Stimulated activated CD8-positive, alpha-beta memory T cell treated with anti-CD3 and anti-CD28 coated beads, Interleukin-4, amount 100 ng/mL, for 4 hours (primary cell): ENCODE data around the gene C7orf33.

Source experiments
- DNase-seq, 2 donors: peaks; one replicate each; pipeline ENCODE4 v3.0.0-alpha.2; 2020; ENCODE audit warnings: low read depth in 2 of 2, low spot score in 1 of 2

Gene C7orf33

GRCh38 chr7:148625342-148625741, 34.8 kb downstream of the C7orf33 start:
- DNase-seq = no peak

DNA sequence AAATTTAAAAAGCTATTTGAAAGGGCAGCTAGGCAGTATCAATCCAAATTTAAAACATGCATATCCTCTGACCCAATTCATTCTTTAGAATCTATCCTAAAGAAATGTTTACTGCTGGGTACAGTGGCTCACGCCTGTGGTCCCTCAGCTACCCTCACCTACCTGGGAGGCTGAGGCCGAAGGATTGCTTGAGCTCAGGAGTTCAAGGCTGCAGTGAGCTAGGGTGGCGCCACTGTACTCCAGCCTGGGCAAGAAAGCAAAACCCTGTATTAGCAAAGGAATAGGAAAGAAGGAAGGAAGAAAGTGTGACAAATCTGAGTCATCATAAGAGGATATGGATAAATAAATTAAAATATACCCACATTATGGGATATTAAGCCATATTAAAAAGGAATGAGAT, 36.3 kb downstream of the C7orf33 start:
- no peak for DNase-seq

DNA sequence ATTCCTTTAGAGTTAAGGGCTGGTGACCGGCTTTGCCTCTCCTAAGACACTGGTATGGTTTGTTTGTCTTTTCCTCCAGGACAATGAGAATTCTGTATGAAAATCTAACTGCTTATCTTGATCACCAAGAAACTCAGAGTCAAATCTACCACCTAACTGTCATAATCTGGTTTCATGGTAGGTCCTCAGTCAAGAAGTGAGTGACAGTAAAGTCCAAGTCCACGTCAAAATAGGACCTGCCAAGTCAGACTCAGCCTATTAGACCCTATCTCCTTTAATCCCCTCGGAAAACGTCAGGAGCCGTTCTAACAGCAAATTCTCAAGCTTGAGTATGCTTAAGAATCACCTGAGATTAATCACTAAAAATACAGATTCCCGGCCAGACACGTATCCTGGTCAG, 37.4 kb downstream of the C7orf33 start:
- no peak for DNase-seq

DNA sequence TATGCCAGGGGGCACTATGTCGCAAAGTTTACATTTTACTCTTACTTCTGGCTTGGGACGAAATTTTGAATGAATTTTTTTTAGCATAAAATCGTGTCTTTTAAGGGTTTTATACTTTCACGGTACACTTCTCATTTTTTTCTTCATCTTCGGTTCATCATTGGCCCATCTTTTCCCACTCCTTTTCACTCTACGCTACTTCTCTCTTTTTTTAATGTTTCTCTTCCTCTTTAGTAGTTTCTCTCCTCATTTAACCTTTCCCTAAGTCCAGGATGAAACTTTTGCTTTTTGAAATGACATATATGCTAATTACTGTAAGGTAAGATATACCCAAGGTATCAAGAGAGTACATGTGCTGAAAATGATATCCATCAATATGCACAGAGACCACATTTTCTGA, 39.5 kb downstream of the C7orf33 start:
- DNase-seq = no peak

DNA sequence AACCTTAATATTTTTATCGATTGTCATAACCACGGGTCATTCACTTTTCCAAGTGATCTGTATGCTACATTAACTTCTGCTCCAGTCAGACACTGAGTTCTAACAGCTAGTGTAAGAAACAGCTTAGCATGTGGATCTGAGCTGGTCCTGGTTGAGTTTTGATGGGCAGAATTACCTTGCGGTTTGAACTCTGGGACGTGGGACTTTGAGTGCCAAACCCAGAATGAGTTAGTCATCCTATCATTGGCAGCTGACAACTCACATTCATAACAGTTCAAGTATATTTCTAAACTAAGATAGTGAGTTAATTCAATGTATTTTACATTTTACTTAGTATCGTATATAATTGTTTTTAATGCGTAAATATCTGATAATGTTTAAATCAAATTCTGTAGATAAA, 43.2 kb downstream of the C7orf33 start:
- no peak for DNase-seq

DNA sequence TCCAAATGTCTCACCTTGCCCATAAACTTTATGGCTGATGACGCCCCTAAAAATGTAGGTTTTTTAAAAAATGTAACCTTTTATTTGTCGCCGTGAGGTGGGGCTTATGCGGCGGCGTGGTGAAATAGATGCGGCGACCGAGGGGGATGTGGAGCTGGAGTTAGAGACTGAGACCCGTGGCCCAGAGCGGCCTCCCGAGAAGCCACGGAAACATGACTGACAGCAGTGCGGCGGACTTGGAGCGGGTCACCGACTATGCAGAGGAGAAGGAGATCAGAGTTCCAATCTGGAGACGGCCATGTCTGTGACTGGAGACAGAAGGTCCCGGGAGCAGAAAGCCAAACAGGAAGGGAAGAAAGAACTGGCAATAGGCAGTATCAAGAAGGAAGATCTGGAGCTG, 46.5 kb downstream of the C7orf33 start:
- DNase-seq = no peak

DNA sequence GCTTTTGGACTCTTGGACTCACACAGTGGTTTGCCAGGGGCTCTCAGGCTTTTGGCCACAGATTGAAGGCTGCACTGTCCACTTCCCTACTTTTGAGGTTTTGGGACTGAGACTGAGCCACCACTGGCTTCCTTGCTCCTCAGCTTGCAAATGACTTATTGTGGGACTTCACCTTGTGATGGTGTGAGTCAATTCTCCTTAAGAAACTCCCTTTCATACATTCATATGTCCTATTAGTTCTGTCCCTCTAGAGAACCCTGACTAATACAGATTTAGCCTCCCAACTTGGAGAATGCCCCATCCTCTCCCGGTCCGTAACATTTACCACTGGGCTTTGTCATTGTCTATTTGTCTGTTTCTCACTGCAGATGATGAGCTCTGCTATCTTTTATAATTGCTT, 55.3 kb downstream of the C7orf33 start:
- no peak for DNase-seq

GRCh38 chr7:148650232-148650858, 59.8 kb downstream of the C7orf33 start:
- no peak for DNase-seq

DNA sequence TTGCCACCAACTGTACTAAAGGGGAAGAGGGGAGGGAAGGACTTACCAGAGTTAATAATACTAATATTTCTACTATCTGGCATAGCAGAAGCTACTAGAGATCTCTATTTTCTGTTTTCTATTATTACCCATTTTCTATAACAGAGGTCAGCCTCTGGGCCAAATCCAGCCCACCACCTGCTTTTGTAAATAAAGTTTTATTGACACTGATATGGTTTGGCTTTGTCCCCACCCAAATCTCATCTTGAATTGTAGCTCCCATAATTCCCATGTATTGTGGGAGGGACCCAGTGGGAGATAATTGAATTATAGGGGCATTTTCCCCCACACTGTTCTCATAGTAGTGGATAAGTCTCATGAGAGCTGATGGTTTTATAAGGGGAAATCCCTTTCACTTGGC, 62.2 kb downstream of the C7orf33 start:
- DNase-seq = no peak

- no peak for DNase-seq
These were observed 67.4 kb downstream of the C7orf33 start for GRCh38 chr7:148657929-148658328.

- no peak for DNase-seq
These were observed 70.9 kb downstream of the C7orf33 start for GRCh38 chr7:148661471-148661870.

GRCh38 chr7:148662646-148663045, 72.1 kb downstream of the C7orf33 start:
- DNase-seq = no peak

DNA sequence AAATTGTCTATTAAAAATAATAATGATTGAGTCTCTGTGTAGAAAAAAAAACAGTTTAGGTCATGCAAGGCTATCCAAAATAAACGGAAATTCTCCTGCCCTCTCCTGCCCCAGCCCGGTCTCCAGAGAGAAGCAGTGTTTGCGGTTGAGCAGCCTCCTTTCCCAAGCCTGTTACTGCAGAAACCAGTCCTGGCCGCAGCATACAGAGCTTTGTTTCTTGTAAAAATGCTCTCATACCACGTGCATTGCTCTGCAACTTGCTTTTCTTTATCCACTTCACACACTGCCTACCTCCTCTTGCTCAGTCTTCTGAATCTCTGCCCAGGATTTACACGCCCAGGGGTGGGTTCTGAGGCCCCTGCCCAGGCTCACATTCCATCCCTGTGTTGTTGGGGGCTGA, 73.8 kb downstream of the C7orf33 start:
- DNase-seq = no peak

DNA sequence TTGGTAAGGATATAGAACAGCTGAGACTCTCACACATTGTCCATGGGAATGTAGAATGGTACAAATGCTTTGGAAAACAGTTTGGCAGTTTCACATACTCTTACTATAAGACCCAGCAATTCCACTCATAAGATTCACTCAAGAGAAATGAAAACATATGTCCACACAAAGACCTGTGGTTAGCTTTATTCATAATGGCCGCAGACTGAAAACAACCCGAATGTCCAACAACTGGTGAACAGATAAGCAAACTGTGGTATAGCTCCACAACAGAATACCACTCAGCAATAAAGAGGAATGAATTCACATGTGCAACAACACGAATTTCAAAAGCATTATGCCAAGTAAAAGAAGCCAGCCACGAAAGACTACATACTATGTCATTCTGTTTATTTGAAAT, 74.7 kb downstream of the C7orf33 start:
- DNase-seq = no peak
